Measurements from ENCODE around the gene WSCD2. TPM values are rescaled to one million over a fixed set of nuclear protein-coding genes. Genes with fewer than 3 reads are reported as not detected.
A peak's percentile ranks its signal among the peaks of the same experiment; 100 is the strongest.

The WSCD2 gene
- not detected for total RNA-seq

GRCh38 chr12:108129017-108129812 lies at the start of gene WSCD2:
WSCD2 (plus strand) TSS chr12:108129288; CDS start chr12:108195833, 66,545 bp downstream.
- Mint-ChIP-seq H3K27ac (no peak within 1 kb of the TSS), H3K4me1 (ENCODE audit: low read depth) (peaks cover 9% of the 10 kb centered on the region), H3K27me3 (ENCODE audit: low read depth) (peaks cover 52% of the 10 kb centered on the region), H3K36me3 (ENCODE audit: insufficient read depth in 2 of 2) (peaks cover 0 to 2% of the 10 kb centered on the region in 2 donors), H3K4me3 (peak within 1 kb of the TSS; percentile 21 to 61), H3K9me3 (no peaks in the 10 kb centered on the region)
- peak; percentile 27 to 42 for ATAC-seq (replicated peaks in 1 of 2)
- peak; percentile 4 to 8 for DNase-seq

GRCh38 chr12:108079721-108080120 lies 49.4 kb upstream of the WSCD2 start:
- no peaks in the 10 kb centered on the region for H3K4me1 Mint-ChIP-seq (ENCODE audit: low read depth)
- no peak overlapping the region for H3K4me3 Mint-ChIP-seq
- H3K27me3 Mint-ChIP-seq (ENCODE audit: low read depth) = peaks cover 9% of the 10 kb centered on the region
- DNase-seq = no peak
- ATAC-seq (replicated peaks in 1 of 2) = no peak
- no peaks in the 10 kb centered on the region for H3K36me3 Mint-ChIP-seq (ENCODE audit: insufficient read depth in 2 of 2)
- H3K9me3 Mint-ChIP-seq = peaks cover 1 to 2% of the 10 kb centered on the region in 2 donors
- no peak overlapping the region for H3K27ac Mint-ChIP-seq

- H3K4me1 Mint-ChIP-seq (ENCODE audit: low read depth) = no peaks in the 10 kb centered on the region
- DNase-seq (no peak), ATAC-seq (replicated peaks in 1 of 2) (no peak)
- no peak overlapping the region for H3K4me3 Mint-ChIP-seq
- H3K27ac Mint-ChIP-seq = no peak overlapping the region
- H3K27me3 Mint-ChIP-seq (ENCODE audit: low read depth) = peaks cover 9% of the 10 kb centered on the region
- peaks cover 1 to 2% of the 10 kb centered on the region in 2 donors for H3K9me3 Mint-ChIP-seq
- H3K36me3 Mint-ChIP-seq (ENCODE audit: insufficient read depth in 2 of 2) = no peaks in the 10 kb centered on the region
Observed at GRCh38 chr12:108080363-108080762, 48.7 kb upstream of the WSCD2 start.

DNA sequence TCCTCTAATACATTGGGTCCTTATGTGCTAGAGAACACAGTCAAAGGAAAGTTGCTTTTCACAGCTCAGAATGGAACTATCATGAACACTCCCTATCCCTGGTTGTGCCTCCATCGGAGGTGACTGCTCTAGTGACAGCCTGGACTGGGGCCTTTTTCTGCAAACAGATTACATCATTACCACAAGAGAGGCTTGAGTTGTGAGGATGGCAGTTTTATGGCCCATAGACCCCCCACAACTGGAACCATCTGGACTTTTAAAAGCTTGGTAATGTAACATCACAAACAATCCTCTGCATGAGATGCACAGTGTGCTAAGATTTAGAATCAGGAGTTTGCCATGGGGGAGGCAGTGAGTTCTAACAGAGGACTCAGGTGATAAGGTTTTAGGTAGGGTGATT lies 46.6 kb upstream of the WSCD2 start:
- Mint-ChIP-seq H3K27me3 (ENCODE audit: low read depth) (no peaks in the 10 kb centered on the region), H3K4me1 (ENCODE audit: low read depth) (no peaks in the 10 kb centered on the region), H3K27ac (no peak overlapping the region), H3K4me3 (no peak overlapping the region), H3K36me3 (ENCODE audit: insufficient read depth in 2 of 2) (no peaks in the 10 kb centered on the region), H3K9me3 (peaks cover 4 to 5% of the 10 kb centered on the region in 2 donors)
- DNase-seq (no peak), ATAC-seq (replicated peaks in 1 of 2) (no peak)

DNA sequence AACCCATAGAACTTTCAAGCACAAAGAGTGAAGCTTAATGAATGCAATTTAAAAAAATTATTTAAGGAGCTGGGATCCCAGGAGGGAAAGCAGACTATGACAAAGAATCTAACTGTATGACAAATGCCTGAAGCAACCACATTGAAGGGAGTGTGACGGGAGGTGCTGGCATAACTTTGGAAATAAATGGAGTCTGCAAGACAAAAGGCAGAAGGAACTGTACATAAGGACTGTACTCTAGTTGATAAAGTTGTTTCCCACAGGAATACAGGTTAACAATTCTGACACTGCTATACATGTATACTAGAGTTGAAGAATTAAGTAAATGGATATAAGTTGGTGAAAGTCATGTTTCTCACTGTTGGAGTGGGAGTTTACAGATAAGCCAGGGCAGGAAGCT lies 41.2 kb upstream of the WSCD2 start:
- H3K36me3 Mint-ChIP-seq (ENCODE audit: insufficient read depth in 2 of 2) = no peaks in the 10 kb centered on the region
- DNase-seq = no peak
- H3K27ac Mint-ChIP-seq = no peak overlapping the region
- H3K4me1 Mint-ChIP-seq (ENCODE audit: low read depth) = no peaks in the 10 kb centered on the region
- H3K4me3 Mint-ChIP-seq = no peak overlapping the region
- ATAC-seq (replicated peaks in 1 of 2) = no peak
- peaks cover 7% of the 10 kb centered on the region for H3K27me3 Mint-ChIP-seq (ENCODE audit: low read depth)
- H3K9me3 Mint-ChIP-seq = peaks cover 6 to 13% of the 10 kb centered on the region in 2 donors

GRCh38 chr12:108090107-108090899 lies 38.8 kb upstream of the WSCD2 start:
- DNase-seq = no peak

GRCh38 chr12:108090932-108091678 lies 38.0 kb upstream of the WSCD2 start:
- Mint-ChIP-seq H3K36me3 (ENCODE audit: insufficient read depth in 2 of 2) (no peaks in the 10 kb centered on the region), H3K4me1 (ENCODE audit: low read depth) (no peaks in the 10 kb centered on the region), H3K27me3 (ENCODE audit: low read depth) (peaks cover 7% of the 10 kb centered on the region), H3K4me3 (no peak overlapping the region), H3K9me3 (peaks cover 4 to 11% of the 10 kb centered on the region in 2 donors), H3K27ac (no peak overlapping the region)
- no peak for DNase-seq
- ATAC-seq (replicated peaks in 1 of 2) = no peak

More at GRCh38 chr12:108090107-108090899, 38.8 kb upstream of the WSCD2 start:
- ATAC-seq (replicated peaks in 1 of 2) = no peak
- Mint-ChIP-seq H3K27me3 (ENCODE audit: low read depth) (peaks cover 7% of the 10 kb centered on the region), H3K27ac (no peak overlapping the region), H3K9me3 (peaks cover 4 to 11% of the 10 kb centered on the region in 2 donors), H3K4me3 (no peak overlapping the region), H3K4me1 (ENCODE audit: low read depth) (no peaks in the 10 kb centered on the region), H3K36me3 (ENCODE audit: insufficient read depth in 2 of 2) (no peaks in the 10 kb centered on the region)

DNA sequence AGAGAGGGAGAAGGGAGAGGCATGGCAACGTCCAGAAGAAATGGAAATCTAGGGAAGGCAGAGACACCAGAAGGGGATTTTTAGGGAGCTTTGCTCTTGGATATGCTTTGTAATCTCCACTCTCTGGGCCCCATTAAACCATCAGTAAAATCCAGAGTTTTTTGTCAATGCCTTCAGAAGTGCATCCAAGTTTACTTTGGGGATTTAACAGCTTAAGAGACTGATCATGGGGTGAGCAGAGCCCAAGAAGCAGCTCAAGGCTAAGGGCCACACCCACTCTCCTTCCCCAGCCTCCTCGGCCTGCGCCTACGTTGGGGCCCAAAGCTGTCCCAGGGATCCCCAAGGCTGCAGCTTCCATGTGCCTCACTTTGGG lies 37.4 kb upstream of the WSCD2 start:
- Mint-ChIP-seq H3K27me3 (ENCODE audit: low read depth) (peaks cover 7% of the 10 kb centered on the region), H3K9me3 (peaks cover 4 to 11% of the 10 kb centered on the region in 2 donors), H3K4me1 (ENCODE audit: low read depth) (no peaks in the 10 kb centered on the region), H3K27ac (no peak overlapping the region), H3K4me3 (no peak overlapping the region), H3K36me3 (ENCODE audit: insufficient read depth in 2 of 2) (no peaks in the 10 kb centered on the region)
- DNase-seq = no peak
- no peak for ATAC-seq (replicated peaks in 1 of 2)

DNA sequence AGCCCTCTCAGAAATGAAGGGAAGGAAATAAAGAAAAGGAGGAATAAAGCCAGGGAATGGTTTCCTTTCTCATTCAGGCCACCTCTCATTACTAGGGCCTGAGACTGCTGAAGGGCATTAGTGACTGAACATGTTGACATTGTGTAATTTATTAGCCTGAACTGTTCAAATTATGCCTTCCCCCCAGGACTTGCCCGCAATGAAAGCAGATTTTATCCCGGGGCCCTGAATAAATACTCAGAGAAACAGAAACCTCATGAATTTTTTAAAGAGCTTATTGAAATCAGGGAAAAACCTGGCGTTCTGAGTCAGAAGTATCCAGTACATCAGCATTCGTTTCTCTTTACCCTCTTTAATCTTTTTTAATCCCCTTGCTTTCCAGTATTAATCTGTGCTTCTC lies 35.9 kb upstream of the WSCD2 start:
- H3K4me3 Mint-ChIP-seq = no peak overlapping the region
- H3K9me3 Mint-ChIP-seq = peaks cover 2 to 3% of the 10 kb centered on the region in 2 donors
- no peak for ATAC-seq (replicated peaks in 1 of 2)
- no peak for DNase-seq
- no peaks in the 10 kb centered on the region for H3K4me1 Mint-ChIP-seq (ENCODE audit: low read depth)
- peaks cover 7% of the 10 kb centered on the region for H3K27me3 Mint-ChIP-seq (ENCODE audit: low read depth)
- no peaks in the 10 kb centered on the region for H3K36me3 Mint-ChIP-seq (ENCODE audit: insufficient read depth in 2 of 2)
- no peak overlapping the region for H3K27ac Mint-ChIP-seq

DNA sequence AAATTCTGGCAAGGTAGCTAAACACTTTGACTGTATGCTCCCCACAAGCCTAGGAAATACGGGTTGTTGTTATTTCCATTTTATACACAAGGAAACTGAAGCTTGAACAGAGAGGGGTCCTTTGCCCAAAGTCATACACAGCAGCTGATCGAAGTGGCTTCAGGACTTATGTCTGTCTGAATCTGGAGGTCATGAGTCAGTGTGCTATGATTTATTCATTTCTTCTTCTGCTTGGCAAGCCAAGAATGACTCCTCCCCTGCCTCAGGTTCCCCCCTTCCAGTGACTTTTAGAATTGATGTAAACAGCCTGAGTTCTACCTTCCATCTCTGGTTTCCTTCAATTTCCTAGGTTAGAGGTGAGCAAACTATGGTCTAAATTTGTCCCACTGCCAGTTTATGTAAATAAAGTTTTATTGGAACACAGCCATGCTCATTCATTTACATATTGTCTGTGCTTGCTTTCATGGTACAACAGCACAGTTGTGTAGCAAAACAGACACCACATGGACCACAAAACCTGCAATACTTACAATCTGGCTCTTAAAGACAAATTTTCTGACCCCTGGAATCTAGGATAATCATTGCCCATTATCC lies 34.9 kb upstream of the WSCD2 start:
- H3K36me3 Mint-ChIP-seq (ENCODE audit: insufficient read depth in 2 of 2) = no peaks in the 10 kb centered on the region
- peaks cover 0 to 2% of the 10 kb centered on the region in 2 donors for H3K9me3 Mint-ChIP-seq
- no peak overlapping the region for H3K4me3 Mint-ChIP-seq
- DNase-seq (no peak), ATAC-seq (replicated peaks in 1 of 2) (no peak)
- no peak overlapping the region for H3K27ac Mint-ChIP-seq
- H3K27me3 Mint-ChIP-seq (ENCODE audit: low read depth) = peaks cover 7% of the 10 kb centered on the region
- no peaks in the 10 kb centered on the region for H3K4me1 Mint-ChIP-seq (ENCODE audit: low read depth)

GRCh38 chr12:108097160-108097911 lies 31.8 kb upstream of the WSCD2 start:
- Mint-ChIP-seq H3K36me3 (ENCODE audit: insufficient read depth in 2 of 2) (no peaks in the 10 kb centered on the region), H3K4me1 (ENCODE audit: low read depth) (no peaks in the 10 kb centered on the region), H3K4me3 (no peak overlapping the region), H3K27me3 (ENCODE audit: low read depth) (peaks cover 12% of the 10 kb centered on the region), H3K9me3 (no peaks in the 10 kb centered on the region), H3K27ac (no peak overlapping the region)
- DNase-seq = no peak
- ATAC-seq (replicated peaks in 1 of 2) = no peak

DNA sequence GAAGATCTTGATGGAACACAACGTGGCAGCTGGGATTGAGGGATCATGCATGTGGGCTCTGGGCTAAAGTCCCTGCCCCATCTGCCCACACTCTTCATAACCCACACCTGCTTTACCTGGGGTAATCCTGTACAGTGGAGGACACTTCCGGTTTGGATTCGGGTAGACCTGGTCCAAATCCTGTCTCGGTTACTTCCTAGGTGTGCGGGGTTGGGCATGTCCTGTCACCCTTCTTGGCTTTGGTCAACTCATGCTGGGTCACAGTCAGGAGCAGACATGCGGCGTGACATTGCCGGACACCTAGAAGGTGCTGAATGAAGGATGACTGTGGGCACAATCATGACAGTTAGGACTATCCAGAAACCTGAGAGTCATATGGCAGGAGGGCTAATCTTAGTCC lies 30.7 kb upstream of the WSCD2 start:
- no peak for DNase-seq
- Mint-ChIP-seq H3K9me3 (no peaks in the 10 kb centered on the region), H3K27ac (no peak overlapping the region), H3K36me3 (ENCODE audit: insufficient read depth in 2 of 2) (no peaks in the 10 kb centered on the region), H3K27me3 (ENCODE audit: low read depth) (peaks cover 12% of the 10 kb centered on the region), H3K4me1 (ENCODE audit: low read depth) (no peaks in the 10 kb centered on the region), H3K4me3 (no peak overlapping the region)
- ATAC-seq (replicated peaks in 1 of 2) = no peak

All from activated T-cell treated with anti-CD3 and anti-CD28 coated beads, Interleukin-2, amount 50 U/mL, for 72 hours (primary cell).